Smooth muscle cell of the brain vasculature (primary cell): ENCODE measurements around the gene MLLT10.
"Not testable (repeated sequence)": the region's sequence is repeated elsewhere in the genome, so short reads cannot be mapped to it uniquely, and the experiment has no call there.

Source experiments
- DNase-seq: peaks from one replicate; pipeline ENCODE4 v3.0.0-alpha.2; 2012; ENCODE audit warnings: low read depth, low spot score

The MLLT10 gene

GRCh38 chr10:21694631-21695030 is 160.6 kb downstream of the MLLT10 start:
- DNase-seq = no peak

- DNase-seq = no peak
Measured at GRCh38 chr10:21696302-21696701, 162.3 kb downstream of the MLLT10 start.

GRCh38 chr10:21699575-21699974 is 165.5 kb downstream of the MLLT10 start:
- DNase-seq = no peak

GRCh38 chr10:21700474-21700873 is 166.4 kb downstream of the MLLT10 start:
- no peak for DNase-seq

GRCh38 chr10:21702633-21703111 is 168.6 kb downstream of the MLLT10 start:
- DNase-seq = no peak

GRCh38 chr10:21705142-21705827 is 171.3 kb downstream of the MLLT10 start:
- no peak for DNase-seq

GRCh38 chr10:21705828-21706176 is 171.8 kb downstream of the MLLT10 start:
- no peak for DNase-seq

- no peak for DNase-seq
Measured at GRCh38 chr10:21707498-21707897, 173.5 kb downstream of the MLLT10 start.

- no peak for DNase-seq
Measured at GRCh38 chr10:21712975-21713374, 178.9 kb downstream of the MLLT10 start.

- DNase-seq = no peak
Measured at GRCh38 chr10:21715531-21716195, 181.6 kb downstream of the MLLT10 start.

- DNase-seq = not testable (repeated sequence)
Measured at GRCh38 chr10:21717437-21718054, 183.5 kb downstream of the MLLT10 start.

- DNase-seq = no peak
Measured at GRCh38 chr10:21719502-21719901, 185.5 kb downstream of the MLLT10 start.

GRCh38 chr10:21720090-21720489 is 186.1 kb downstream of the MLLT10 start:
- DNase-seq = no peak

- DNase-seq = no peak
Measured at GRCh38 chr10:21721000-21721665, 187.1 kb downstream of the MLLT10 start.

GRCh38 chr10:21722209-21722608 is 188.2 kb downstream of the MLLT10 start:
- DNase-seq = no peak

GRCh38 chr10:21724020-21724589 is 190.1 kb downstream of the MLLT10 start:
- no peak for DNase-seq

GRCh38 chr10:21724687-21725367 is 190.8 kb downstream of the MLLT10 start:
- DNase-seq = peak; percentile 100

GRCh38 chr10:21726601-21727225 is 192.7 kb downstream of the MLLT10 start:
- no peak for DNase-seq

- DNase-seq = no peak
Measured at GRCh38 chr10:21727452-21728168, 193.6 kb downstream of the MLLT10 start.

GRCh38 chr10:21728618-21729017 is 194.6 kb downstream of the MLLT10 start:
- no peak for DNase-seq
